ENCODE data around the gene LCE4A.
"Not testable (repeated sequence)": the region's sequence is repeated elsewhere in the genome, so short reads cannot be mapped to it uniquely, and the experiment has no call there.

The LCE4A gene, protein sequence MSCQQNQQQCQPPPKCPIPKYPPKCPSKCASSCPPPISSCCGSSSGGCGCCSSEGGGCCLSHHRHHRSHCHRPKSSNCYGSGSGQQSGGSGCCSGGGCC

GRCh38 chr1:152707860-152708259, at the start of gene LCE4A:
LCE4A (plus strand) TSS chr1:152708160; CDS start chr1:152709076, 916 bp downstream.
- Histone ChIP-seq H3K4me3 (ENCODE audit: low read depth, low read length) (no peak within 1 kb of the TSS), H3K27me3 (ENCODE audit: insufficient read depth, low read depth, severe bottlenecking) (peaks cover 89% of the 10 kb centered on the region), H3K36me3 (no peaks in the 10 kb centered on the region), H3K9me3 (ENCODE audit: severe bottlenecking) (peaks cover 2% of the 10 kb centered on the region), H3K27ac (no peak within 1 kb of the TSS)
- TF ChIP-seq, protein P1, sequence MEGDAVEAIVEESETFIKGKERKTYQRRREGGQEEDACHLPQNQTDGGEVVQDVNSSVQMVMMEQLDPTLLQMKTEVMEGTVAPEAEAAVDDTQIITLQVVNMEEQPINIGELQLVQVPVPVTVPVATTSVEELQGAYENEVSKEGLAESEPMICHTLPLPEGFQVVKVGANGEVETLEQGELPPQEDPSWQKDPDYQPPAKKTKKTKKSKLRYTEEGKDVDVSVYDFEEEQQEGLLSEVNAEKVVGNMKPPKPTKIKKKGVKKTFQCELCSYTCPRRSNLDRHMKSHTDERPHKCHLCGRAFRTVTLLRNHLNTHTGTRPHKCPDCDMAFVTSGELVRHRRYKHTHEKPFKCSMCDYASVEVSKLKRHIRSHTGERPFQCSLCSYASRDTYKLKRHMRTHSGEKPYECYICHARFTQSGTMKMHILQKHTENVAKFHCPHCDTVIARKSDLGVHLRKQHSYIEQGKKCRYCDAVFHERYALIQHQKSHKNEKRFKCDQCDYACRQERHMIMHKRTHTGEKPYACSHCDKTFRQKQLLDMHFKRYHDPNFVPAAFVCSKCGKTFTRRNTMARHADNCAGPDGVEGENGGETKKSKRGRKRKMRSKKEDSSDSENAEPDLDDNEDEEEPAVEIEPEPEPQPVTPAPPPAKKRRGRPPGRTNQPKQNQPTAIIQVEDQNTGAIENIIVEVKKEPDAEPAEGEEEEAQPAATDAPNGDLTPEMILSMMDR (IDR thresholded peaks at IDR 0.05; ENCODE audit: low read depth, low read length), result no peak
- no peak for DNase-seq

- Histone ChIP-seq H3K27me3 (ENCODE audit: insufficient read depth, low read depth, severe bottlenecking) (peaks cover 91% of the 10 kb centered on the region), H3K36me3 (no peaks in the 10 kb centered on the region), H3K27ac (no peak overlapping the region), H3K9me3 (ENCODE audit: severe bottlenecking) (no peaks in the 10 kb centered on the region), H3K4me3 (ENCODE audit: low read depth, low read length) (no peak overlapping the region)
- TF ChIP-seq, protein P1 (IDR thresholded peaks at IDR 0.05; ENCODE audit: low read depth, low read length), result no peak
- DNase-seq, result no peak
Observed at GRCh38 chr1:152658649-152659048, 49.3 kb upstream of the LCE4A start.

DNA sequence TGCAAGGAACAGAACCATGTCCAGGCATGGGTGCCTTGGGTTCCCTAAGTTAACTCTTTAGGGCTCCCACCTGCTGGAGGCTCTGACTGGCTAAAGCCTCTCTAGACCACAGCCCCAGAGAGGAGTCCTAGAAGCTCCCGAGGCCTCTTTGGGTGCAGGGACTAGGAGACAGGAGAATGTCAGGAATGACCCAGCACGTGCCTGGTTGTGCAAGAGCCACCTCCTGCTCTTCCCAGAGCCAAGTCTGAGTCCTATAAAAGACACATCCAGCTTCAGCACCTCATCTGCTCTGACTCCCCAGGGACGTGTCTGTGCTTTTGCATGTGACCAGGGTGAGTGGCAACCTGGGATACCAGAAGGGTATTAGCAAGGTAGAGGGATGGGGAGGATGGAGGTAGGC, 44.9 kb upstream of the LCE4A start, which contains the start of gene LCE2D:
TSS of gene LCE2D (plus strand) at position 283 of the 400 bp plus-strand sequence. CDS start 726 bp downstream, outside the sequence.
- Histone ChIP-seq H3K4me3 (ENCODE audit: low read depth, low read length) (no peak within 1 kb of the TSS), H3K9me3 (ENCODE audit: severe bottlenecking) (peaks cover 6% of the 10 kb centered on the region), H3K27me3 (ENCODE audit: insufficient read depth, low read depth, severe bottlenecking) (peaks cover 94% of the 10 kb centered on the region), H3K36me3 (no peaks in the 10 kb centered on the region), H3K27ac (no peak within 1 kb of the TSS)
- TF ChIP-seq, protein P1 (IDR thresholded peaks at IDR 0.05; ENCODE audit: low read depth, low read length), result no peak
- DNase-seq, result no peak

DNA sequence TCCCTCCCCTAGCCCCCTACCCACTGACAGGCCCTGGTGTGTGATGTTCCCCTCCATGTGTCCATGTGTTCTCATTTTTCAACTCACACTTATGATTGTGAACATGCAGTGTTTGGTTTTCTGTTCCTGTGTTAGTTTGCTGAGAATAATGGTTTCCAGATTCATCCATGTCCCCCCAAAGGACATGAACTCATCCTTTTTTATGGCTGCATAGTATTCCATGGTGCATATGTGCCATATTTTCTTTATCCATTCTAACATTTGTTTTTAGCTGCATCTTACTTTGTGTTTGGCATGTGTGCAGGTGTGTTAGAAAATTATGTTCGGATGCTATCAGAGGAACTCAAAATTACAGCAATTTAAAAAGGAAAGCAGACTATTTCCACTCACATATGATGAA, 41.8 kb upstream of the LCE4A start:
- H3K27me3 ChIP-seq (ENCODE audit: insufficient read depth, low read depth, severe bottlenecking), result peaks cover 95% of the 10 kb centered on the region
- H3K4me3 ChIP-seq (ENCODE audit: low read depth, low read length); H3K36me3 ChIP-seq; DNase-seq; H3K9me3 ChIP-seq (ENCODE audit: severe bottlenecking); H3K27ac ChIP-seq: not testable (repeated sequence)

DNA sequence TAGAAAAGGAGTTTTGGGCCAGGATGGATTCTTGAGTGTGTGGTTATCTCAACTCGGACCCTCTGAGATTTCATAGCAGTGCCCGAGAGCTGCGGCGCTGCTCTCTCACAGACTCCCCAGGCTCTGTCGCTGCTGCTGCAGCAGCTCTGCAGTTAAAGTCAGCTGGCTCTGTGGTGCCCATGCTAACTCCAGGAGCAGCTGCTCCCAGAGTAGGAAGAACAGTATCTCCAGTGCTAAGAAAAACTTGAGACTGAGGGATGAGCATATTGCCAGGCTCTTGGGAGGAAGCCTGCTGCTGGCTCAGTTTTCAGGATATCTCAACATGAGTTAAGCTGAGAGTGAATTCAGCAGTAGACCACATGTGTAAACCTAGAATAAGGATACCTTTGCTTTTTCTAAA, 40.3 kb upstream of the LCE4A start:
- TF ChIP-seq, protein P1 (IDR thresholded peaks at IDR 0.05; ENCODE audit: low read depth, low read length), result no peak
- H3K27me3 ChIP-seq (ENCODE audit: insufficient read depth, low read depth, severe bottlenecking), result peaks cover 97% of the 10 kb centered on the region
- H3K4me3 ChIP-seq (ENCODE audit: low read depth, low read length), result no peak overlapping the region
- DNase-seq, result no peak
- H3K36me3 ChIP-seq, result no peaks in the 10 kb centered on the region
- peaks cover 6% of the 10 kb centered on the region for H3K9me3 ChIP-seq (ENCODE audit: severe bottlenecking)
- no peak overlapping the region for H3K27ac ChIP-seq

DNA sequence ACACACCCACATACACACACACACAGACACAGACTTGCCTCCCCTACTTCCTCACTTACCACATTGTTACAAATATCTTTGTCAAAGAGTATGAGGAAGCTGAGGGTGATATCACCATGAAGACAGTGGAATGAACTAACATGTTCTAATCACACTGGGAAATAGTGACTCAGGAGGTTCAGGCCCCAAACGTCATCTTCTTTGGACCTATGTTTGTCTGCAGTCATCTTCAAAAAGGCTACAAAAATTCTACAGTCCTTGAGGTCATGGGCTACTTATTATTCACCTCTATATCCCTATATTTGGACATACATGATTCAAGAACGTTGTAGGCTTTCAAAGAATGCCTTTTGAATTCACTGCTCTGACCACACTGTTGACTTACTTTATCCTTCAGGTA, 34.9 kb upstream of the LCE4A start:
- TF ChIP-seq, protein P1 (IDR thresholded peaks at IDR 0.05; ENCODE audit: low read depth, low read length), result no peak
- peaks cover 95% of the 10 kb centered on the region for H3K27me3 ChIP-seq (ENCODE audit: insufficient read depth, low read depth, severe bottlenecking)
- H3K27ac ChIP-seq, result no peak overlapping the region
- no peaks in the 10 kb centered on the region for H3K36me3 ChIP-seq
- H3K4me3 ChIP-seq (ENCODE audit: low read depth, low read length), result no peak overlapping the region
- no peak for DNase-seq
- H3K9me3 ChIP-seq (ENCODE audit: severe bottlenecking), result peaks cover 5% of the 10 kb centered on the region

DNA sequence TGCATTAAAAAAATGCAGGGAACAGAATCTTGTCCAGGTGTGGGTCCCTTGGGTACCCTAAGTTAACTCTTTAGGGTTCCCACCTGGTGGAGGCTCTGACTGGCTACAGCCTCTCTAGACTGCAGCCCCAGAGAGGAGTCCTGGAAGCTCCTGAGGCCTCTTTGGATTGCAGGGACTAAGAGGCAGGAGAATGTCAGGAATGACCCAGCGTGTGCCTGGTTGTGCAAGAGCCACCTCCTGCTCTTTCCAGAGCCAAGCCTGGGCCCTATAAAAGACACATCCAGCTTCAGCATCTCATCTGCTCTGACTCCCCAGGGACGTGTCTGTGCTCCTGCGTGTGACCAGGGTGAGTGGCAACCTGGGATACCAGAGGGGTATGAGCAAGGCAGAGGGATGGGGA, 33.0 kb upstream of the LCE4A start, which contains the start of gene LCE2C:
TSS of gene LCE2C (plus strand) at position 297 of the 400 bp plus-strand sequence. CDS start 737 bp downstream, outside the sequence.
- not testable (repeated sequence) for H3K27ac ChIP-seq; DNase-seq; H3K9me3 ChIP-seq (ENCODE audit: severe bottlenecking); H3K36me3 ChIP-seq; H3K4me3 ChIP-seq (ENCODE audit: low read depth, low read length)
- peaks cover 95% of the 10 kb centered on the region for H3K27me3 ChIP-seq (ENCODE audit: insufficient read depth, low read depth, severe bottlenecking)

Measured in WERI-Rb-1 (cell line).